Globus pallidus (tissue), 1 donor: Measurements from ENCODE around the gene TMEM45B.
"Not testable (repeated sequence)": the region's sequence is repeated elsewhere in the genome, so short reads cannot be mapped to it uniquely, and the experiment has no call there.

ENCODE experiments used
- DNase-seq: peaks from one replicate; pipeline ENCODE4 v3.0.0-alpha.2; 2015; ENCODE audit warnings: low spot score

Gene TMEM45B

DNA sequence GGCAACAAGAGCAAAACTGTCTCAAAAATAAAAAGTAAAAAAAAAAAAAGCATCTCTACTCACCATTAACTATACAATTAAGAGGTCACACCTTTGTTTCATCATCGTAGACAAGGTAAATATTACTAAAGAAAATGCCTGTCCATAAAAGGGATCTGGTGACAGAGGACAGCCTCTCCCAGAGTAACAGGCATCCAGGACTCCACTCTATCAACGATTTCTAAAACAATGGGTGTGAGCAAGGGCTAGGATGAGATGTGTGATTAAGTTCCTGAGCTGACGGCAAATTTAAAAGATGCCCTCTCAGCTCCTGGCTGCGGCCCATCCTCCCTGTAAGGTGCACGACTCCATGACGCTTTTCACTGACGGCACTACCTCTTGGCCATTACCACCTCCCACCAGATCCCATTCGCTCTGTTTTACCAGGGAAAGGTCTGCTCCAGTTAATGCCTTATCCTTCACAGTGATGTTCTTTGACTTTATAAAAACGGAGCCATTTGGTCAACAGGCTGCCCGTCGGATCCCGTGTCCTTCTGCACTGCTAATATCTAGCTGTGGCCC is 2.3 kb upstream of the TMEM45B start:
- no peak for DNase-seq

DNA sequence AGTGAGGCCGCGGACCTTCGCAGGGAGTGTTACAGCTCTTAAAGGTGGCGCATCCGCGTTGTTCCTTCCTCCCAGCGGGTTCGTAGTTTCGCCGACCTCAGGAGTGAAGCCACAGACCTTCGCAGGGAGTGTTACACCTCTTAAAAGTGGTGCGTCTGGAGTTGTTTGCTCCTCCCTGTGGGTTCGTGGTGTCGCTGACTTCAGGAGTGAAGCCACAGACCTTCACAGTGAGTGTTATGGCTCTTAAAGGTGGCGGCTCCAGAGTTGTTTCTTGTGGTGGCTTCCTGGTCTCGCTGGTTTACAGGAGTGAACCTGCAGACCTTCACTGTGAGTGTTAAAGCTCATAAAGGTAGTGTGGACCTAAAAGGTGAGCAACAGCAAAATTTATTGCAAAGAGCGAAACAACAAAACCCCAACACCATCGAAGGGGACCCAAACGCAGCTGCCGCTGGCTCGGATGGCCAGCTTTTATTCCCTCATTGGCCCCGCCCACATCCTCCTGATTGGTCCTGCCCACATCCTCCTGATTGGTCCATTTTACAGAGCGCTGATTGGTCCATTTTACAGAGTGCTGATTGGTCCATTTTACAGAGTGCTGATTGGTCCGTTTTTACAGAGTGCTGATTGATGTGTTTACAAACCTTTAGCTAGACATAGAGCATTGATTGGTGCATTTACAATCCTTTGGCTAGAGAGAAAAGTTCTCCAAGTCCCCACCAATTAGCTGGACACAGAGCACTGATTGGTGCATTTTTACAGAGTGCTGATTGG is 1.2 kb upstream of the TMEM45B start:
- DNase-seq, result no peak

DNA sequence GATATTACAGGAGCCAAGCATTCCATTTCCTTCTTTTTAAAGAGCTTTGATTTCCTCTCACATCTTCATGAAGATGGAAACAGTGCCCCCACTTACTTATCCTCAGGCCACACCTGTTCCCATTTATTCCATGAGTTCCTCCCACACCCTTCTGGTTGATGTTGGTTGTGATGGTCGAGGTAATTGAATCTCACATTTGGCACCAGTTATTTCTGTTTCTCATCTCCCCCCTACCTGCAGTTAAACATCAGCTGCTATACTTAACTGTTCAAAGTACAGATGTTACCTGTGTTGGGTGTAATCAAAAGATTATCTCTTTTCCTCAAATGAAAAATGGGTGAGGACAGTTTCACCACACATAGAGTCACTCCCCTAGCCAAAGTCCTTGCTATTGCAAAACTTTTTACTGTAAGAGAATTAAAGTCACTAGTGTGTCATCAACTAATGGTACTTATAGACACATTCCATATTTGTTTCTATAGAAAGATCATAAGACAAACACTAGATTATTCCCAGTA is 1.9 kb downstream of the TMEM45B start:
- no peak for DNase-seq

DNA sequence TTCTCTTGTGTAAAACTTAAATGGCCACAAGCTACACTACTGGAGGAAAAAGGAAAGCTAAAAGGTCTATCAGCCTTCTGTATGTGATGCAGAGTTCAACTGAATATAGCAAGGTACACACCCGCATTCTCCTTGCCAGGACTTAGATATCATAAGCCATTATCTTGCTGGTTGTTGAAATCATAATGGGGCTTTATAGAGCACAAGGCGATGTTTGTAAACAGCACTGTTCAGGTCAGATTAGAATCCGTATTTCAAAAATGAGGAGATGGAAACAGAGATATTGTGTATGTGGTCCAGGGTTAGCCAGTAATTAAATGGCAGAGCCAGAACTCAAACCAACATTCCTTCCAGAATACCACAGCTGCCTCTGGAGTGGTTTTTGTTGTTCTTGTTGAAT is 2.6 kb downstream of the TMEM45B start:
- not testable (repeated sequence) for DNase-seq

DNA sequence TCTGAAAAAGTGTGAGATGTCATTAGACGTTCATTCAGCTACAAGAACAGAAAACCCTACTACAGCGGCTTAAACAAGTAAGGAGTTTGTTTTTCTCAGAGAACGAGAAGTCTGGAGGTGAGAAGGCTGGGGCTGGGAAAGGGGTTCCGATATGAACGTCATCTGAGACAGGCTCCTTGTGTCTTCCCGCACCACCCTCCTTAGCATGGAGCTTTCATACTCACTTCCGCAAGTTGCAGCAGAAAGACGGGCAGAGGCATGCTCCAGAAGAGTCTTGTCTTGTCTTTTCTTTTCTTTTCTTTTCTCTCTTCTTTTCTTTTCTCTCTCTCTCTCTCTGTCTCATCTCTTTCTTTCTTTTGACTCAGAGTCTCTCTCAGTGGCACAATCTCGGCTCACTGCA is 3.6 kb downstream of the TMEM45B start:
- no peak for DNase-seq

DNA sequence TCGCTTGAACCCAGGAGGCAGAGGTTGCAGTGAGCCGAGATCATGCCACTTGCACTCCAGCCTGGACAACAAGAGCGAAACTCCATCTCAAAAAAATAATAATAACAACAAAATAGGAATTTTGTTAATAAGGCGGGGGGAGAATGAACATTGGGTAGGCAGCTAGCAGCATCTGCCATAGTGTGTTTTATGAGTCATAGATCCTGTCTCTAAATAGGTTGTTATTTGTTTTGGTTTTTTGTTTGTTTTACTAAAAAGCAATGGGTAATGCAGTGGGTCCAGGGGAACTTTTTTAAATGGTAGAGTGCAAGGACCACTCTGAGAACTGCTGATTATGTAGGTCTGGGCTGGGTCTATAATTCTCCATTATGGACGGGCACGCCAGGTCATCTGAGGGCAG is 4.6 kb downstream of the TMEM45B start:
- not testable (repeated sequence) for DNase-seq

DNA sequence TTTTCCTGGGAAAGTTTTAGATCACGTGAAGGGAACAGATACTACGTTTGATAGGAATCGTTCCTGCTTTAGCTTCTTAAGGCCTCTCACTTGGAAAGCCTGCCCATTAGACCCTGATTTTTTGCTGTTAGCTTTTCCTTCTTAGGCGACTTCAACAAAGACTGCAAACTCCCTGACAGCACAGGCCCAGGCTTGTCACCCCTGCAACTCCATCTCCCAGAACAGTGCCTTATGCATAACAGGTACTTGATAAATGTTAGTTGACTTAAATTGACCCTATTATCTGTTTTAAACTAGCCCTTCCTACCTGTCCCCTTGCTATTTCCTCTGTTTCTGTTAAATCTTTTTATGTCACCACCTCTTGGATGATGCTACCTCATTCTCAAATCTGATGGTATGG is 7.6 kb downstream of the TMEM45B start:
- not testable (repeated sequence) for DNase-seq

DNA sequence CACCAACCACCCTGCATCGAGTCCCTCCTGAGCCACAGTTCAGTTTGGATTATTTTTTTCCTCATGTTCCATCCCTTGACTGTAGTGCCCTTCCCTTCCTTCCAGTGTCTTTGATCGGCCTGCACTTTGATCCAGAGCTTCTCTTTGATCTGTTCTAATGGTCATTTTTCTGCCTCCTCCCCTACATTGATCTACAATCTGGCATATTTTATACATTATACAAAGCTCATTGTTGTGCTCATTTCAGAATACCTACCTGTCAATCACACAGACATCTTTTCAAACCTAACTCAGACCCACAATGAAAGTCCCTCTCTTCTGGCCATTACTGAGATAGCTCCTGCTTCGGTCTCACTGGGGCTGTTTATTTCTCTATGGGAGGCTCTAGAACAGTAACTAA is 8.2 kb downstream of the TMEM45B start:
- DNase-seq, result not testable (repeated sequence)

DNA sequence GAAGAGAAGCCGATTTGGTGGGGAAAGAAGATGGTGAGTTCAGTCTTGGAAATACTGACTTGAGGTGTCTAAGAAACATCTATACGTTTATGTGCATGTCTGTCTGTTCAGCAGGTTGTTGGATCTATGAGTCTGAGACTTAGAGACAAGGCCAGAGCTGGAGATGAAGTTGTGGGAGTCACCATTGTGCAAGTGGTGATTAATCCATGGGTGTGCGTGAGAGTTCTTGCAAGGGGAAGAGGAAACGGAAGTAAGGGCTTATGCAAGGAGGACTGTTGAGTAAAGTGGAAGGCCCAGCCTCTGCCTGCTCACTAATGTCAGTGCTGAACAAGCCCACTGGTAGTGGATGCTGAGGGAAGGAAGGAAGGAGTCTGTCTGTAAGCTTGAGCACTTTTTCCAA is 9.7 kb downstream of the TMEM45B start:
- no peak for DNase-seq

DNA sequence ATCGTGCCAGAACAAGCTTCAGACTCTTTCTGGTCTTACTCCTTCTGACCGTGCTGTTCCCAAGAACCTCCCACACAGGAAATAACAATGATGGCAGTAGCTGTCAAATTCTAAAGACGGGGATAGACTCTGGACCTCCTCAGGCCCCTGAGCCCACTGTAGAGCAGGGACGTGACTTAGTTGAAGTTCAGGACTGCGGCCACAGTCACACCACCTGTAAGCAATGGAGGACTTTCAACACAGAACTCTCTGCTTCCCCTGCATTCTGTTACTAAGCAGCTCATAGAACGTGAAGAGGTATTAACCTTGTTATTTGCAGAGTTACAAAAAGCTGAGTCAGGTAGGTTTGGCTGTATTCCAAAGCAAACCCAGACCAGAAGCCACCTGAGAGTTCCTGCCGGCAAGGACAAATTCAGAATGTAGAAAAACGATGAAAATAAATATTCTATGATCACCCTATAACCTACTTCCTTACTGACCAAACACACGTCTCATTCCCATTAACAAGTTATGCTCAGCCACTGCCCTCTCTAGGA is 12.7 kb downstream of the TMEM45B start:
- no peak for DNase-seq

DNA sequence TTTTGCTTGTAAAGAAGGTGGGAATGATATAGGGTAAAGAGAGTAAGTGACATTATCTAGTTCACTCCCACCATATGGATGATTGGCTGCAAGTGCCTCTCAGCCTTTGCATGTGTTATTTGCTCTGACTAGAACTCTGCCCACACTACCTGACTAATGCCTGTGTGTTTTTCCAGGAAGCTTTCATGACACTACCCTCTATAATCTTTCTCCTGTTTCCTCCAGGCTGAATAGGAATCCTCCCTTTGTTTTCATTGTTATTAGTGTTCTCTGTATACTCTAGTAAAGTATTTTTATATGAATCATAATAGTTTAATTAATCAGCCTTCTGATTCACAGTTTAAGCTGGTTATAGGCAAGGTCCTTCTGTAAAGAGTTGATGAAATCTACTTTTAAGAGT is 13.8 kb downstream of the TMEM45B start:
- not testable (repeated sequence) for DNase-seq

DNA sequence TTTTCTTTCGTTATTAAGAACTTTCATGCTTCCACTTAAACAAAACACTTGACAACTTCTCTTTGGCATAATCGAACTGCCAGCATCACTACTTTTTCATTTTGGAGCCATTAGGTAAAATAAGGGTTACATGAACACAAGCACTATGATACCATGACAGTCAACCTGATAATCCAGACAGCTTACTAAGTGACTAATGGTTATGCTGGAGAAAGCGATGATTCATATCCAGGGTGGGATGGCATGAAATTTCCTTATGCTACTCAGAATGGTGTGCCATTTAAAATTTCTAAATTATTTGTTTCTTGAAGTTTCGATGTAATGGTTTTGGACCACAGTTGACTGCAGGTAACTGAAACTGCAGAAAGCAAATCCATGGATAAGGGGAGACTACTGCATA is 15.6 kb downstream of the TMEM45B start:
- DNase-seq, result not testable (repeated sequence)

DNA sequence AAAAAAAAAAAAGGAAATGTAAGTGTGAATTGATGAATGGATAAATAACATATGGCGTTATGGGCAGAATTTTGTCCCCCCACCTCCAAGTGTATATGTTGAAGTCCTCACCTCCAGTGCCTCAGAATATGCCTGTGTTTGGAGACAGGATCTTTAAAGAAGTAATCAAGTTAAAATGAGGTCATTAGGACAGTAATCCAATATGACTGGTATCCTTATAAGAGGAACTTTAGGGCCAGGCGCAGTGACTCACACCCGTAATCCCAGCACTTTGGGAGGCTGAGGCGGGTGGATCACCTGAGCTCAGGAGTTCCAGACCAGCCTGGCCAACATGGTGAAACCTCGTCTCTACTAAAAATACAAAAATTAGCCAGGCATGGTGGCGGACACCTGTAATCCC is 17.6 kb downstream of the TMEM45B start:
- not testable (repeated sequence) for DNase-seq

DNA sequence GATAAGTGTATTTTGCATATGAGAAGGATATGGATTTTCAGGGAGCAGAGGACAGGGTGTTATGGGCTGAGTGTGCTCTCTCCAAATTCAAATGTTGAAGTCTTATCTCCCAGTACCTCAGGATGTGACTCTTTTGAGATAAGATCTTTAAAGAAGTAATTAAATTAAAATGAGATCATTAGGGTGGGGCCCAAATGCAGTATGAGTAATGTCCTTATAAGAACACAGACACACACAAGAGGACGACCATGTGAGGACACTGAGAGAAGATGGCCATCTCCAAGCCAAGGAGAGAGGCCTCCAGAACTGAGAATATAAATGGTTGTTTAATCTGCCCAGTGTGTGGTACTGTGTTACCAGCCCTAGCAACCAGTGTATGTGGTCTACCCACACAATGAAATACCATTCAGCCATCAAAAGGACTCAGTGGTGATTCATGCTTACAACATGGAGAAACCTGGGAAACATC is 20.8 kb downstream of the TMEM45B start:
- DNase-seq, result not testable (repeated sequence)

DNA sequence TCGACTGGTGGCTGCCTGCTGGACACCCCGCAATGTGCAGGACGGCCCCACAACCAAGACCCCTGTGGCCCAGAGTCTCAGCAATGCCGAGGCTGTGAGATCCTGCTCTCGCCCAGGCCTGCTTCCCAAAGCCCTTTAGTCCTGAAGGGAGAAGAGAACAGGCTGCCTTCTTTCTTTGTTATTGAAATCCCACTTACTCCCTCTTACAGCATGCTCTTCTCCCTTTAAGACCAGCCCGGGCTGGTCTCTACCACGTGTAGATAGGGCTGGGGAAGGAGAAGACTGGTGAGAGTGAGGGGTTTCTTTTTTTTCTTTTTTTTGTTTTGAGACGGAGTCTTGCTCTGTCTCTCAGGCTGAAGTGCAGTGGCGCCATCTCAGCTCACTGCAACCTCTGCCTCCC is 21.3 kb downstream of the TMEM45B start:
- DNase-seq, result no peak

DNA sequence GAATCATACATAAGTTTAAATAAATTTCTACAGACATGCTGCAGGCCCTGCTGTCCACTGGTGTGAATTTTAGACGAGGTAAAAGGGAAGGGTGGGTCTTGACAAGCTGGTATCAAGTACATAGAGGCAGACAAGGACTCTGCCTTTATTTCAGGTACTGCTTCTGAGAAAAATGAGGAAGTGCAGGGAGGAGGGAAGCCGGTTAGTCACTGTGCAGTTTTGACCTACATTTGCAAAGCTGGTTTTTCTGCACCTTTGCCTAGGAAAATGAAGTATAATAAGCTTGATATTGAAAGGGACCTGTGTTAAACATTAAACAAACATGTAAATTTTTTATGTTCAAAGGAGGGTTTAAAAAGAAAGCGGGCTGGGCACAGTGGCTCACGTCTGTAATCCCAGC is 24.6 kb downstream of the TMEM45B start:
- no peak for DNase-seq

DNA sequence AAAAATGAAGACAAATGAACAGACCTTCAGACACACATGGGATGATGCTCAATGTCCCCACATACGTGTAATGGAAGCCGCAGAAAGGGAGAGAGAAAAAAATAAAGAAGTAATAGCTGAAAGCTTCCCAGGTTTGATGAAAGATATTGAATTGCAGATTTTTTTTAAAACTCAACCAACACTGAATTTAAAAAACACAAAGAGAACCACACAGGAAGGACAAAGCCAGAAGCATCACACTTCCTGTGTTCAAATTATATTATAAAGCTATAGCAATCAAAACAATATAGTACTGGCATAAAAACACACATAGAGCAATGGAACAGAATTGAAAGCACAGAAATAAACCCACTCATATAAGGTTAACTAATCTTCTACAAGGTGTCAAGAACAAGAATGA is 26.5 kb downstream of the TMEM45B start:
- no peak for DNase-seq

DNA sequence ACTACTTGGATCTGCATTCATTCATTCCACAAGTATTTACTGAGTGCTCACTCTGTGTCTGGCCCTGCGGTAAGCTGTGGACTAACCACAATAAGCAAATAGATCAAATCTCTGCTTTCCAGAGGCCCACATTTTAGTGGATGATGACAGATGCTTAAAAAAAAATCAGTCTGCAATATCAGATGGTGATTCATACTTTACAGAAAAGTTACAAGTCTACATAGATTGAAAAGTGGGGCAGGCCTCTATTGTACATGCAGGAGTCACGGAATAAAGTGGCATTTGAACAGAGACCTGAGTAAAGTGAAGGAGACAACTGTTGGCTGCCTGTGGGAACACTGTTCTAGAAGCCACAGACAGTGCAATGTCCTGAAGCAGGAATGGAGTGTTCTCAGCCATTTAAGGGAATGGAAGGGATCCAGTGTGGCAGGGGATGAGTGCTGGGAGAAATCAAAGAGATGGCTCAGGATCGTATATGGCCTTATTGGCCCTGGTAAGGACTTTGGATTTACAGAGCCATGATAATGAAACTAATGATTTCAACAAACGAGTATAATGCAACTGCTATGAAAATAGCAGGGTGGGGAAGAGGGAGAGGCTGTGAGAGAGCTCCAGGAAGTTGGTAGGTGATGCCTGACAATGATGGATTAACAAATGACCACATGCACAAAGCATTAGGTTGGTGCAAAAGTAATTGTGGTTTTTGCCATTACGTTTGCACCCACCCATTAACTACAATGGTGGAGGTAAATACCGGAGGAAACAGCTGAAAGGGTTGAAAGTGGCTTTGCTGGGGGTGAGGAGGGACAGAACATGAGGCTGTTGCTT is 31.1 kb downstream of the TMEM45B start:
- DNase-seq, result no peak

DNA sequence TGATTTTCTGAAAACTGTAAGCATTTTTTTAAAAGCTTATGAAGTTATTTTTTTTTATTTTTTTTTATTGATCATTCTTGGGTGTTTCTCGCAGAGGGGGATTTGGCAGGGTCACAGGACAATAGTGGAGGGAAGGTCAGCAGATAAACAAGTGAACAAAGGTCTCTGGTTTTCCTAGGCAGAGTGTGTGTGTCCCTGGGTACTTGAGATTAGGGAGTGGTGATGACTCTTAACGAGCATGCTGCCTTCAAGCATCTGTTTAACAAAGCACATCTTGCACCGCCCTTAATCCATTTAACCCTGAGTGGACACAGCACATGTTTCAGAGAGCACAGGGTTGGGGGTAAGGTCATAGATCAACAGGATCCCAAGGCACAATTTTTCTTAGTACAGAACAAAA is 31.7 kb downstream of the TMEM45B start:
- not testable (repeated sequence) for DNase-seq

DNA sequence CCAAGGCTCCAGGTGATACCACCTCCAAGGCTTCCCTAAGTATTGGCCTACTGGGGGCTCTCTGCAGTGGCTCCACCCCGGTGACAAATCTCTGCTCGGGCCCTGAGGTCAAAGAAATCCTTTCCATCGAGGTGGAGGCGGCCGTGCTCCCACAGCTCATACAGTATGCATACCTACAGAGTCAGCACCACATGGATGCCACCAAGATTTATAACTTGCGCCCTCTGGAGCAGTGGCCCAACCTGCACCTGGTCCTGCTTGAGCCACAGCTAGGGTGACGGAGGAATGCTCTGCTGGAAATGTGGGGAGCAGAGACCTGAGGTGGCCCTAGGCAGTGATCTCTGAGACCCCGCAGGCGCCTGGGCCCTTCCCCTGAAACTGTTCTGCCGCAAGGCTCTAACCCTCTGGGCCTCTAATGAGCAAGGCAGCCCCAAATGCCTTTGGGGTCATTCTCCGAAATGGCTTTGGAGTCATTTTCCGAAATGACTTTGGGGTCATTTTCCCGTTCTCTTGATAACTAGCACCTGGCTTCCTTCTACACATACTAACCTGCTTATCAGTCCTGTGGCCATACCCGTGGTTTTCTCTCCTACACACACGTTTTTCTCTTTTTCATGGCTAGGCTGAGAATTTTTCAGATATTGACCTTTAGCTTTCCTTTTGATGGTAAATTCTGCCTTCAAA is 33.9 kb downstream of the TMEM45B start:
- DNase-seq, result no peak

DNA sequence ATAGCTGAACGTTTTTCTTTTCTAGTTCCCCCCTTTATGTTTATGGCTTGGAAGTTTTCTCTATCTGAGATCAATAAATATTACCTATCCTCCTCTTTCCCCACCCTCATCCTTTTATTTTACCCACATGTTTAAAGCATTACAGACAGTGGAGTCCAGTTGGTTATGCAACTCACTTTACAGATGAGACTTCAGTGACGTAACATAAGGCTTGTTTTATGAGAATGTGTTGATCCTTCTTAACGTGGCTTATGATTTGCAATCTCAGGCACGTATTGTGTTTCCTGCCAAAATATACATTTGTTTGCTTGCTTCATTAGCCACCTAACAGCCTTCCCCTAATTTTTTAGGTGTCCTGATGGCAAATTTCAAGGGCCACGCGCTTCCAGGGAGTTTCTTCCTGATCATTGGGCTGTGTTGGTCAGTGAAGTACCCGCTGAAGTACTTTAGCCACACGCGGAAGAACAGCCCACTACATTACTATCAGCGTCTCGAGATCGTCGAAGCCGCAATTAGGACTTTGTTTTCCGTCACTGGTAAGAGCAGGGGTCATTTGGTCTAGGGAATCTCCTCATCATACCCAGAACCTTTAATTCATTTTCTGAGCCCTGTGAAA is 36.6 kb downstream of the TMEM45B start:
- DNase-seq, result no peak
